ENCODE results near the gene FAM163A. TPM values are rescaled to one million over a fixed set of nuclear protein-coding genes. Genes with fewer than 3 reads are reported as not detected.
"Not testable (repeated sequence)": the region's sequence is repeated elsewhere in the genome, so short reads cannot be mapped to it uniquely, and the experiment has no call there.

Gene FAM163A
- total RNA-seq (2013) = not detected
- polyA plus RNA-seq (not detected), polyA minus RNA-seq (not detected in 2 replicates), total RNA-seq (0 to 0.60 (median 0.06) reads per million in 11 experiments)

GRCh38 chr1:179742717-179743678 lies at the start of gene FAM163A:
Gene FAM163A, plus strand, starts transcription at chr1:179743291. Its CDS starts 69,807 bp downstream, at chr1:179813098.
- Histone ChIP-seq H3K79me2 (ENCODE audit: insufficient read depth, low read length) (no peaks in the 10 kb centered on the region), H3K27me3 (ENCODE audit: control insufficient read depth in 2 of 2, insufficient read depth in 2 of 2, low read length in 2 of 2) (peaks cover 60 to 62% of the 10 kb centered on the region in 2 donors), H3K4me1 (ENCODE audit: control insufficient read depth in 1 of 2, insufficient read depth in 2 of 2, low read length in 2 of 2) (peaks cover 7 to 18% of the 10 kb centered on the region in 2 donors), H3K27ac (ENCODE audit: low read depth in 1 of 2, low read length in 2 of 2) (no peak within 1 kb of the TSS), H3K9me3 (replicated peaks in 1 of 2; ENCODE audit: control insufficient read depth in 1 of 2, insufficient read depth in 1 of 2, low read length in 2 of 2) (peaks cover 0 to 23% of the 10 kb centered on the region in 2 donors), H2AFZ (ENCODE audit: insufficient read depth, low read depth, low read length, poor library complexity, severe bottlenecking) (no peak within 1 kb of the TSS), H3K36me3 (replicated peaks in 1 of 2; ENCODE audit: control insufficient read depth in 1 of 2, insufficient read depth in 2 of 2, low read length in 2 of 2) (no peaks in the 10 kb centered on the region), H3K4me2 (replicated peaks; ENCODE audit: extremely low read depth, low read length, poor library complexity, severe bottlenecking) (peak within 1 kb of the TSS; percentile 55), H3K9ac (ENCODE audit: insufficient read depth, low read length, poor library complexity, severe bottlenecking) (no peak within 1 kb of the TSS), H3K4me3 (replicated peaks in 1 of 3; ENCODE audit: low read depth in 2 of 3, low read length in 3 of 3) (peak within 1 kb of the TSS in 1 of 3 experiments; percentile 49), H4K20me1 (ENCODE audit: insufficient read depth, low read length) (no peaks in the 10 kb centered on the region)
- TF ChIP-seq, protein P1, sequence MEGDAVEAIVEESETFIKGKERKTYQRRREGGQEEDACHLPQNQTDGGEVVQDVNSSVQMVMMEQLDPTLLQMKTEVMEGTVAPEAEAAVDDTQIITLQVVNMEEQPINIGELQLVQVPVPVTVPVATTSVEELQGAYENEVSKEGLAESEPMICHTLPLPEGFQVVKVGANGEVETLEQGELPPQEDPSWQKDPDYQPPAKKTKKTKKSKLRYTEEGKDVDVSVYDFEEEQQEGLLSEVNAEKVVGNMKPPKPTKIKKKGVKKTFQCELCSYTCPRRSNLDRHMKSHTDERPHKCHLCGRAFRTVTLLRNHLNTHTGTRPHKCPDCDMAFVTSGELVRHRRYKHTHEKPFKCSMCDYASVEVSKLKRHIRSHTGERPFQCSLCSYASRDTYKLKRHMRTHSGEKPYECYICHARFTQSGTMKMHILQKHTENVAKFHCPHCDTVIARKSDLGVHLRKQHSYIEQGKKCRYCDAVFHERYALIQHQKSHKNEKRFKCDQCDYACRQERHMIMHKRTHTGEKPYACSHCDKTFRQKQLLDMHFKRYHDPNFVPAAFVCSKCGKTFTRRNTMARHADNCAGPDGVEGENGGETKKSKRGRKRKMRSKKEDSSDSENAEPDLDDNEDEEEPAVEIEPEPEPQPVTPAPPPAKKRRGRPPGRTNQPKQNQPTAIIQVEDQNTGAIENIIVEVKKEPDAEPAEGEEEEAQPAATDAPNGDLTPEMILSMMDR (IDR thresholded peaks at IDR 0.05) = no peak
- 1% methylated on average over 91 of the region's 92 CpGs for WGBS (ENCODE audit: insufficient coverage)
- intact Hi-C loops (cut with micrococcal nuclease) = no loop called here
- Mint-ChIP-seq H3K36me3 (no peaks in the 10 kb centered on the region), H3K4me3 (peak within 1 kb of the TSS; percentile 40 to 81), H3K27ac (no peak within 1 kb of the TSS), H3K9me3 (peaks cover 0 to 15% (median 10%) of the 10 kb centered on the region in 7 donors), H3K27me3 (ENCODE audit: low read depth in 3 of 3) (peaks cover 56 to 81% (median 69%) of the 10 kb centered on the region in 3 donors), H3K4me1 (peaks cover 11% of the 10 kb centered on the region)
- no peak for DNase-seq

DNA sequence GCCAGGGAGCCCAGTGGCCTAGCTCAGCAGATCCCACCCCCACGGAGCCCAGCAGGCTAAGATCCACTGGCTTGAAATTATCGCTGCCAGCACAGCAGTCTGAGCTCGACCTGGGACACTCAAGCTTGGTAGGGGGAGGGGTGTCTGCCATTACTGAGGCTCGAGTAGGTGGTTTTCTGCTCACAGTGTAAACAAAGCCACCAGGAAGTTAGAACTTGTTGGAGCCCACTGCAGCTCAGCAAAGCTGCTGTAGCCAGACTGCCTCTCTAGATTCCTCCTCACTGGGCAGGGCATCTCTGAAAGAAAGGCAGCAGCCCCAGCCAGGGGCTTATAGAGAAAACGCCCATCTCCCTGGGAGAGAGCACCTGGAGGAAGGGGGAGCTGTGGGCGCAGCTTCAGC lies 48.6 kb upstream of the FAM163A start:
- H3K9ac ChIP-seq (ENCODE audit: insufficient read depth, low read length, poor library complexity, severe bottlenecking); H3K27ac ChIP-seq (ENCODE audit: low read depth in 1 of 2, low read length in 2 of 2); H3K27ac Mint-ChIP-seq; H3K36me3 Mint-ChIP-seq; H3K4me2 ChIP-seq (replicated peaks; ENCODE audit: extremely low read depth, low read length, poor library complexity, severe bottlenecking); H3K79me2 ChIP-seq (ENCODE audit: insufficient read depth, low read length); H2AFZ ChIP-seq (ENCODE audit: insufficient read depth, low read depth, low read length, poor library complexity, severe bottlenecking); H3K27me3 Mint-ChIP-seq (ENCODE audit: low read depth in 3 of 3); intact Hi-C loops (cut with micrococcal nuclease); H3K4me1 ChIP-seq (ENCODE audit: control insufficient read depth in 1 of 2, insufficient read depth in 2 of 2, low read length in 2 of 2); H3K4me3 Mint-ChIP-seq; H3K27me3 ChIP-seq (ENCODE audit: control insufficient read depth in 2 of 2, insufficient read depth in 2 of 2, low read length in 2 of 2); H3K9me3 ChIP-seq (replicated peaks in 1 of 2; ENCODE audit: control insufficient read depth in 1 of 2, insufficient read depth in 1 of 2, low read length in 2 of 2); DNase-seq; H3K4me3 ChIP-seq (replicated peaks in 1 of 3; ENCODE audit: low read depth in 2 of 3, low read length in 3 of 3); H4K20me1 ChIP-seq (ENCODE audit: insufficient read depth, low read length); H3K36me3 ChIP-seq (replicated peaks in 1 of 2; ENCODE audit: control insufficient read depth in 1 of 2, insufficient read depth in 2 of 2, low read length in 2 of 2): not testable (repeated sequence)
- 78% methylated on average over 4 of the region's 6 CpGs for WGBS (ENCODE audit: insufficient coverage)
- peaks cover 0 to 13% (median 7%) of the 10 kb centered on the region in 7 donors for H3K9me3 Mint-ChIP-seq
- H3K4me1 Mint-ChIP-seq = peaks cover 35% of the 10 kb centered on the region
